Choroid plexus epithelial cell (primary cell): ENCODE measurements around the gene RIMKLA.
A peak's percentile ranks its signal among the peaks of the same experiment; 100 is the strongest.

ENCODE experiments used
- DNase-seq: peaks from one replicate; pipeline ENCODE4 v3.0.0-alpha.2; 2010; ENCODE audit warnings: low read depth
- H3K4me3 ChIP-seq: 2 replicates; pipeline ENCODE4 v1.5.1; 2011; ENCODE audit warnings: low read depth, mild to moderate bottlenecking, control low read depth, low read length, moderate library complexity
- TF ChIP-seq, protein P1 (sequence below): conservative IDR thresholded peaks from 2 replicates; pipeline ENCODE4 v1.5.1; 2011; ENCODE audit warnings: low read depth, mild to moderate bottlenecking, control low read depth, inconsistent platforms, low read length, moderate library complexity

Gene RIMKLA

DNA sequence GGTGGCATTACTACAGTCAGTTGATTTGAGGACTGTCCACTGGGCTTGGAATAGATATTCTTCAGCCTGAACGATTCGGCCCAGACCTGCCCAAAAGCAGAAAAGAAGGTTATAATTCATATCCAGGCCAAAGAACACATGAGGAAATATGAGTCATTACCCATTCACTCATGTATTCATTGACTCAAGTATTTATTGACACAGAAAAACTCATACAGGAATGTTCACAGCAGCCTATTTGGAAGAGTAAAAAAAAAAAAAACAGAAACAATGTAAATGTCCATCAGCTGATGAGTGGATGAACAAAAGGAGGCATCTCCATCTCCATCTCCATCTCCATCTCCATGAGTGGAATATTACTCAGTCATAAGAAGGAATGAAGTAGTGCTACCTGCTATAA, 59.3 kb downstream of the RIMKLA start:
- peak; percentile 79 for DNase-seq
- H3K4me3 ChIP-seq: no peak overlapping the region
- TF ChIP-seq, protein P1, sequence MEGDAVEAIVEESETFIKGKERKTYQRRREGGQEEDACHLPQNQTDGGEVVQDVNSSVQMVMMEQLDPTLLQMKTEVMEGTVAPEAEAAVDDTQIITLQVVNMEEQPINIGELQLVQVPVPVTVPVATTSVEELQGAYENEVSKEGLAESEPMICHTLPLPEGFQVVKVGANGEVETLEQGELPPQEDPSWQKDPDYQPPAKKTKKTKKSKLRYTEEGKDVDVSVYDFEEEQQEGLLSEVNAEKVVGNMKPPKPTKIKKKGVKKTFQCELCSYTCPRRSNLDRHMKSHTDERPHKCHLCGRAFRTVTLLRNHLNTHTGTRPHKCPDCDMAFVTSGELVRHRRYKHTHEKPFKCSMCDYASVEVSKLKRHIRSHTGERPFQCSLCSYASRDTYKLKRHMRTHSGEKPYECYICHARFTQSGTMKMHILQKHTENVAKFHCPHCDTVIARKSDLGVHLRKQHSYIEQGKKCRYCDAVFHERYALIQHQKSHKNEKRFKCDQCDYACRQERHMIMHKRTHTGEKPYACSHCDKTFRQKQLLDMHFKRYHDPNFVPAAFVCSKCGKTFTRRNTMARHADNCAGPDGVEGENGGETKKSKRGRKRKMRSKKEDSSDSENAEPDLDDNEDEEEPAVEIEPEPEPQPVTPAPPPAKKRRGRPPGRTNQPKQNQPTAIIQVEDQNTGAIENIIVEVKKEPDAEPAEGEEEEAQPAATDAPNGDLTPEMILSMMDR: no peak

DNA sequence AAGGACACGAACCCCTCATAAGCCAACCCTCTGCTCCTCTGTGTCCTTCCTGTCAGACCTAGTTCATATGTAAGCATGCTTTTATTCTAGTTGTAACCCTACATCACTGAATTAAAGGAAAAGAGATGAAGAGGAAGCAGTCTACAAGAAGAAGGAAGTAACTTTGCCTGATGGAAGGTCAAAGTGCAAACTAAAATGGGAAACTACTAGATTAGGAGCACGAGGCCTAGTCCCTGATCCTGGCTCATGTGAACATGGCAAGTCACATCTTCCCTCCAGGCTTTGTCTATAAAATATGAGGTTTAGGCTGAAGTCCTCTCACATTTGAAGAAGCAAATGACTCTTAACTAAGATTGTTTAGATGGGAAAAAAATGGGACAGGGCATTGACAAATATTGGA, 62.1 kb downstream of the RIMKLA start:
- no peak for DNase-seq
- no peak overlapping the region for H3K4me3 ChIP-seq
- TF ChIP-seq, protein P1: no peak

DNA sequence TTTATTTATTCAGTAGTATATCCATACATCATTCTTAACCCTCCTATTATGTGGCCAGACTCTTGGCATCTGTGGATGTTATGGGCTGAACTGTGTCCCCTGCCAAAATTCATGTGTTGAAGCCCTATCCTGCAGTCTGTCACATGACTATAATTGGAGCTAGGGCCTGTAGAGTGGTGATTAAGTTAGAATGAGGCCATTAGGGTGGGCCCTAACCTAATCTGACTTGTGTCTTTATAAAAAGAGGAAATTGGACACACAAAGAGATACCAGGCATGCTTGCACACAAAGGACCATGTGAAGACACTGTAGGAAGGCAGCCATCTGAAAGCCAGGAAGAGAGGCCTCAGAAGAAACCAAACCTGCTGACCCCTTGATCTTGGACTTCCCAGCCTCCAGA, 68.7 kb downstream of the RIMKLA start:
- no peak overlapping the region for H3K4me3 ChIP-seq
- TF ChIP-seq, protein P1: no peak
- DNase-seq: no peak

DNA sequence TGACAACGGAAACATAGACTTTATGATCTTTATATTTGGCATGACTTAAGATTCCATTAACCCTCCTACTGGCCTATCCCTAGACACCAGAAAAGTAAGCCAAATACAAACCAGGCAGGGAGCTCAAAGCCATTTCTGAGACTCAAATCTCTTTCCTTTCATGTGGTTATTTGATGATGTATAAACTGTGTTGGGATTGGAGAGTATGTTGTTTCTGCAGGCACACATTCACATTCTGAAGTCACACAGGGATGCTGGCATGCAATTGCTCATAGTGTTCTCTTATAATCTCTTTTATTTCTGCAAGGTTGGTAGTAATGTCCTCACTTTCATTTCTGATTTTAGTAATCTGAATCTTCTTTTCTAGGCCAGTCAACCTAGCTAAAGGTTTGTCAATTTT, 69.5 kb downstream of the RIMKLA start:
- TF ChIP-seq, protein P1: no peak
- DNase-seq: no peak
- H3K4me3 ChIP-seq: no peak overlapping the region

DNA sequence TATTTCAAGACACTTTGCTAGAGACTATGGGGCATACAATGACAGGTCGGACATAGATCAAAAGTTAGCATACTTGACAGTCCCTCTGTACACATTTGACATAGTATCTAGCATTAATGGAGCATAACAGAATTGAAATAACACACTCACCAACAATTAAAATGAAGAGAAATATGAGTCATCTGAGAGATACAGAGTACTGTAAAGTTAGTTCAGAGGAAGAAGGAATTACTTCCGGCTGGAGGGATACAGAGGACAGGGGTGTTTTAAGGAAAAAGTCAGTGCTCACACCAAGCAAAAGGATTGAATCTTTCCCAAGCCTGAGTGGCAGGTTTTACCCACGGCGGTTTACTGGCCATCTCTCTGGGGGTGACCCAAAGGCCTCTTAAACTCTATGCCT, 72.8 kb downstream of the RIMKLA start:
- no peak for DNase-seq

DNA sequence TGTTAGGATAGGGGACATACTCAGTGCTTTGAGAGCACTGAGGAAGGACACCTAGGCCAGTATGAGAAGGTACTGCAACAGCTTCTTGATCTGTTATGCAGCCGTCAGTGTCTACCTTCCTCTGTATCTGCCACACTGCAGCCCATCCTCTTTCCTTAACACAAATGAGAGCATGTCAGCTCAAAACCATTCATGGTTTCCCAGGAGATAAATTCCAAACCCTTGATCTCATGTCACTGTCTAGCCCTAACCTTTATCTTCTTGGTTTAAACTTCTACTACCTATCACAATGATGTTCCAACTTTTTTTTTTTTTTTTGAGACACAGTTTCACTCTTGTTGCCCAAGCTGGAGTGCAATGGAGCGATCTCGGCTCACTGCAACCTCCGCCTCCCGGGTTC, 73.8 kb downstream of the RIMKLA start:
- TF ChIP-seq, protein P1: no peak
- DNase-seq: no peak
- H3K4me3 ChIP-seq: no peak overlapping the region

More for the DNA sequence above, 72.8 kb downstream of the RIMKLA start:
- TF ChIP-seq, protein P1: no peak
- no peak overlapping the region for H3K4me3 ChIP-seq

DNA sequence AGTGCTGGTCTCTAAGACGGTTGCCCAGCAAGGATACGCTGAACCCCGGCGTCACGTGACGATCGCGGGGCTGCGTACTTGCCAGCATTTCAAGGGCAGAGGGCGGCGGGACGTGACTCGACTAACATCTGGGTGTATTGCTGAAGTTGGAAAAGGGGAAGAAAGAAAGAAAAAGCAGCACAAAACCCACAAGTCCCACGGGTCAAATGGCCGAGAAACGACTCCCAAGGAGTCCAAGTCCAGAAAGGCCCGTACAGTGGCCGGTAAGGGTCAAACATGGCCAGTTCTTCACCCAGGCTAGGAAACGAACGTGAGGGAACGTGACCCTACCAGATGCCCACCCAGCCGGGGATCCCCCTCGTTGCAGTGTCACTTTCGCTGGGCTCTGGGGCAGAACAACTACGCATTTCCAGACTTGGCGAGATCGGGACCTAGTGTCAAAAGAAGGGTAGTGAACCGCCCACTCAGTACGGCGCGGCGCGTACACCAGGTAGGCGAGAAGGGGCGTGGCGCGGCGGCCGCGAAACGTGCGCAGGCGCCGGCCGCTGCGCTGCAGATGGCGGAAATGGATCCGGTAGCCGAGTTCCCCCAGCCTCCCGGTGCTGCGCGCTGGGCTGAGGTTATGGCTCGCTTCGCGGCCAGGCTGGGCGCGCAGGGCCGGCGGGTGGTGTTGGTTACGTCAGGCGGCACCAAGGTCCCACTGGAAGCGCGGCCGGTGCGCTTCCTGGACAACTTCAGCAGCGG, 75.6 kb downstream of the RIMKLA start, which contains the start of the genes PPCS and ZMYND12:
TSS of gene PPCS (plus strand) at position 534 of the 744 bp plus-strand sequence. CDS start at position 557, 23 bp downstream.
TSS of gene ZMYND12 (minus strand) at position 13 of the 744 bp plus-strand sequence. CDS start 25 bp downstream, outside the sequence.
- DNase-seq: peak; percentile 87
- TF ChIP-seq, protein P1: no peak

More for the DNA sequence above, 75.6 kb downstream of the RIMKLA start, which contains the start of the genes PPCS and ZMYND12:
- peak within 1 kb of the TSS; percentile 90 for H3K4me3 ChIP-seq
